Endothelial cell of umbilical vein (primary cell): Measurements from ENCODE around the gene AADAC. TPM values are rescaled to one million over a fixed set of nuclear protein-coding genes. Genes with fewer than 3 reads are reported as not detected.

Source experiments
- BruUV-seq: library from RNA; stranded (reverse); fragments of 400-500 nt; replicated peaks from 2 replicates; lab custom pipeline; 2021; lab: Mats Ljungman, UMichigan
- CTCF ChIA-PET: fragments of 300-600, 350-600 bp; sonication (Branson Sonifier 250); formaldehyde crosslinking; loops from one replicate; lab custom pipeline; 2021; ENCODE audit warnings: antibody characterized with exemption, inconsistent platforms; lab: Charles Lee
- POLR2A ChIA-PET: fragments of 300-600, 350-600 bp; sonication (Branson Sonifier 250); formaldehyde crosslinking; loops from one replicate; lab custom pipeline; 2021; ENCODE audit warnings: antibody characterized with exemption, inconsistent platforms; lab: Charles Lee
- DNase-seq: peaks from one replicate; pipeline ENCODE4 v3.0.0-alpha.2; 2011; ENCODE audit warnings: low read depth, low spot score
- FAIRE-seq: peaks from 2 replicates; lab custom pipeline; 2011; peaks lifted over from hg19 to GRCh38; lab: Jason Lieb, UNC
- H2AFZ ChIP-seq: 2 replicates; pipeline ENCODE4 v1.6.0; 2012; ENCODE audit warnings: low read depth, low read length, control low read depth, inconsistent platforms
- H3K27ac ChIP-seq: 2 replicates; pipeline ENCODE4 v1.5.1; 2011; ENCODE audit warnings: low read depth, mild to moderate bottlenecking, control low read depth, low read length, moderate library complexity; ENCODE audit not compliant: insufficient read depth
- H3K27me3 ChIP-seq, 2 experiments: 2 replicates each; pipeline versions ENCODE4 v1.6.0 to v1.6.1; 2011; ENCODE audit warnings: low read length in 2 of 2, mixed read lengths in 1 of 2; ENCODE audit not compliant: control insufficient read depth in 2 of 2, insufficient read depth in 2 of 2
- H3K36me3 ChIP-seq, 2 experiments: 2 replicates in 1 of 2; 3 replicates in 1 of 2; pipeline ENCODE4 v1.5.1; 2011; ENCODE audit warnings: low read length in 2 of 2, mild to moderate bottlenecking in 1 of 2, moderate library complexity in 1 of 2; ENCODE audit not compliant: control insufficient read depth in 2 of 2, insufficient read depth in 2 of 2; ENCODE audit errors: extremely low read depth in 1 of 2
- H3K4me1 ChIP-seq: 3 replicates; pipeline ENCODE4 v1.5.1; 2011; ENCODE audit warnings: mild to moderate bottlenecking, low read length; ENCODE audit not compliant: control insufficient read depth, insufficient read depth; ENCODE audit errors: extremely low read depth
- H3K4me2 ChIP-seq: 2 replicates; pipeline ENCODE4 v1.6.1; 2011; ENCODE audit warnings: low read length, control low read depth, mixed read lengths; ENCODE audit not compliant: insufficient read depth
- H3K4me3 ChIP-seq, 3 experiments: fragments of 200-600 bp in 1 of 3; sonication (generic), shearing (Covaris generic) in 1 of 3; replicated peaks in 1 of 3; 2 replicates each; pipeline ENCODE4 v1.5.1; 2011 to 2016; ENCODE audit warnings: control low read depth in 3 of 3, low read length in 3 of 3, mild to moderate bottlenecking in 2 of 3, inconsistent platforms in 1 of 3, low read depth in 1 of 3, moderate library complexity in 1 of 3; ENCODE audit not compliant: insufficient read depth in 1 of 3
- H3K79me2 ChIP-seq: 2 replicates; pipeline ENCODE4 v1.6.0; 2012; ENCODE audit warnings: low read length, inconsistent platforms; ENCODE audit not compliant: control insufficient read depth, insufficient read depth
- H3K9ac ChIP-seq: replicated peaks from 2 replicates; pipeline ENCODE3; 2011; ENCODE audit warnings: low read length, control low read depth; ENCODE audit not compliant: insufficient read depth; ENCODE audit errors: extremely low read depth
- H3K9me1 ChIP-seq: replicated peaks from 3 replicates; pipeline ENCODE4 v1.6.0; 2011; ENCODE audit warnings: mild to moderate bottlenecking, low read length; ENCODE audit not compliant: control insufficient read depth, insufficient read depth; ENCODE audit errors: extremely low read depth
- H3K9me3 ChIP-seq: replicated peaks from 2 replicates; pipeline ENCODE4 v1.5.1; 2012; ENCODE audit warnings: low read length, inconsistent platforms; ENCODE audit not compliant: control insufficient read depth, insufficient read depth
- H4K20me1 ChIP-seq: replicated peaks from 2 replicates; pipeline ENCODE3; 2011; ENCODE audit warnings: mild to moderate bottlenecking, low read length; ENCODE audit not compliant: control insufficient read depth, insufficient read depth; ENCODE audit errors: extremely low read depth
- EZH2 ChIP-seq: IDR thresholded peaks from 2 replicates; pipeline ENCODE4 v1.6.1; 2012; ENCODE audit warnings: borderline replicate concordance, low read depth, mild to moderate bottlenecking, moderate library complexity, low read length, inconsistent platforms; ENCODE audit not compliant: severe bottlenecking
- FOS ChIP-seq: IDR thresholded peaks from 2 replicates; pipeline ENCODE4 v1.6.1; 2011; ENCODE audit warnings: mild to moderate bottlenecking, low read length, moderate library complexity, borderline replicate concordance; ENCODE audit not compliant: insufficient read depth
- GATA2 ChIP-seq: IDR thresholded peaks from 2 replicates; pipeline ENCODE4 v1.7.0; 2011; ENCODE audit warnings: low read depth, mild to moderate bottlenecking, moderate library complexity, mixed read lengths, low read length; ENCODE audit not compliant: insufficient read length, insufficient read depth
- JUN ChIP-seq: IDR thresholded peaks from 2 replicates; pipeline ENCODE4 v1.6.1; 2011; ENCODE audit warnings: borderline replicate concordance, low read depth; ENCODE audit not compliant: insufficient read length, insufficient read depth
- MYC ChIP-seq: IDR thresholded peaks from one replicate; pipeline ENCODE4 v1.6.1; 2011; ENCODE audit warnings: mild to moderate bottlenecking, low read depth, low read length
- POLR2A ChIP-seq: IDR thresholded peaks from 2 replicates; pipeline ENCODE4 v1.6.1; 2012; ENCODE audit warnings: low read depth, mild to moderate bottlenecking, control low read depth, low read length
- POLR2AphosphoS5 ChIP-seq: IDR thresholded peaks from 2 replicates; pipeline ENCODE4 v1.6.1; 2012; ENCODE audit warnings: low read depth, mild to moderate bottlenecking, control low read depth, low read length, moderate library complexity; ENCODE audit not compliant: insufficient read depth
- dilution Hi-C: fragments of 300-500 bp; cut with MboI; formaldehyde crosslinking; loops from one replicate; pipeline ENCODE4 v1.15.0; 2019; ENCODE audit warnings: low sequenced_read_pairs; ENCODE audit not compliant: extremely low pct_ligation_motif_present
- intact Hi-C: fragments of 100-400 bp; cut with micrococcal nuclease; formaldehyde crosslinking; loops from one replicate; pipeline ENCODE4 v1.10.0; 2022
- polyA plus RNA-seq, 4 experiments: library from polyadenylated mRNA; depleted of rRNA in 3 of 4; stranded (reverse) in 3 of 4; unstranded in 1 of 4; fragments of >200 nt; gene quantifications; 2 replicates each; pipeline versions ENCODE4 v1.2.1 to v1.2.3, GENCODE V29; 2011 to 2012; ENCODE audit warnings: missing spikeins in 1 of 4
- total RNA-seq: library from RNA; stranded (reverse); gene quantifications from 2 replicates; pipeline ENCODE4 v1.2.3, GENCODE V29; 2021
- TF ChIP-seq, protein P1 (sequence below): IDR thresholded peaks from 2 replicates; pipeline ENCODE4 v1.6.1; 2011; ENCODE audit not compliant: insufficient read depth, insufficient read length
- TF ChIP-seq, protein P2 (sequence below), 2 donors: IDR thresholded peaks; 1 replicate in 1 of 2; 2 replicates in 1 of 2; pipeline ENCODE4 v1.5.1; 2011; ENCODE audit warnings: low read length in 2 of 2, mild to moderate bottlenecking in 2 of 2, moderate library complexity in 2 of 2, control low read depth in 1 of 2, inconsistent platforms in 1 of 2, low read depth in 1 of 2; ENCODE audit not compliant: insufficient read depth in 1 of 2; ENCODE audit errors: extremely low read depth in 1 of 2

AADAC gene
- total and polyA plus RNA-seq, 2 donors (not counting 3 experiments of a cell fraction or from before 2014, with no cell fraction given): 0.27 to 0.62 TPM

DNA sequence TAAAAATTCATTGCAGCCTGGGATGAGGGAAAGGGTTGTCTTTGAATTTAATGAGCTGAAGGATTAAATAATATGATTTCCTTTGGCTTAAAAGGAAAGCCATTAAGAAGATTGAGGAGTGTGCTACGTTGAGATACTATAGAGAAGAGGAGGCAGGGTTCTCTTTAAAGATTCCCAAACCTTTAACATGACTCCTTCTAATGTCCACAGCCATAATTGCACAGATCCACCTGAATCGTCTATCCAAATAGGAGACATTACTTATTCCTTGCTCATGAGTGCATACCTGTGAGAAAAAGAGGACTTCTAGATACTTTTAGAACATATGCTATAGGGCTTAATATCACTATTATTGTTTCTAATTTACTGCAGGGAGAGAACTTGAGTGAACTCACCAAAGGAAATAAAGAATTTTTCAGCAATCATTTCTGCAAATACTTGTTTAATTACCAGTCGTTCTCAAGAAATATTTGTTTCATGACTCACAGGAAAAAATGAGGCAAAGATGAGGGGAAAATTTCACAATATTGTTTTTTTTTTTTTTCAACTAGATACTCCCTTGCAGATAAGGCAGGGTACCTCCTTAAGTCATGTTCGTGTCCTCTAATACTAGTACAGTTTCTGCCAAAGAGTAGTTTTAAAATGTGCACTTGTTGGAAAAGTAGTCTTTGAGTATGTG, 50.6 kb downstream of the AADAC start:
- H2AFZ ChIP-seq: peak overlapping the region; percentile 62
- TF ChIP-seq POLR2A (no peak), JUN (peak; percentile 90), GATA2 (peak; percentile 72), MYC (no peak), EZH2 (no peak), POLR2AphosphoS5 (peak; percentile 23), FOS (peak; percentile 85)
- TF ChIP-seq, protein P1, sequence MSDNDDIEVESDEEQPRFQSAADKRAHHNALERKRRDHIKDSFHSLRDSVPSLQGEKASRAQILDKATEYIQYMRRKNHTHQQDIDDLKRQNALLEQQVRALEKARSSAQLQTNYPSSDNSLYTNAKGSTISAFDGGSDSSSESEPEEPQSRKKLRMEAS: no peak
- TF ChIP-seq, protein P2, sequence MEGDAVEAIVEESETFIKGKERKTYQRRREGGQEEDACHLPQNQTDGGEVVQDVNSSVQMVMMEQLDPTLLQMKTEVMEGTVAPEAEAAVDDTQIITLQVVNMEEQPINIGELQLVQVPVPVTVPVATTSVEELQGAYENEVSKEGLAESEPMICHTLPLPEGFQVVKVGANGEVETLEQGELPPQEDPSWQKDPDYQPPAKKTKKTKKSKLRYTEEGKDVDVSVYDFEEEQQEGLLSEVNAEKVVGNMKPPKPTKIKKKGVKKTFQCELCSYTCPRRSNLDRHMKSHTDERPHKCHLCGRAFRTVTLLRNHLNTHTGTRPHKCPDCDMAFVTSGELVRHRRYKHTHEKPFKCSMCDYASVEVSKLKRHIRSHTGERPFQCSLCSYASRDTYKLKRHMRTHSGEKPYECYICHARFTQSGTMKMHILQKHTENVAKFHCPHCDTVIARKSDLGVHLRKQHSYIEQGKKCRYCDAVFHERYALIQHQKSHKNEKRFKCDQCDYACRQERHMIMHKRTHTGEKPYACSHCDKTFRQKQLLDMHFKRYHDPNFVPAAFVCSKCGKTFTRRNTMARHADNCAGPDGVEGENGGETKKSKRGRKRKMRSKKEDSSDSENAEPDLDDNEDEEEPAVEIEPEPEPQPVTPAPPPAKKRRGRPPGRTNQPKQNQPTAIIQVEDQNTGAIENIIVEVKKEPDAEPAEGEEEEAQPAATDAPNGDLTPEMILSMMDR (IDR thresholded peaks at IDR 0.05; ENCODE audit: extremely low read depth in 1 of 2, insufficient read depth in 1 of 2, low read depth in 1 of 2, low read length in 2 of 2): no peak
- H3K36me3 ChIP-seq: no peaks in the 10 kb centered on the region
- H3K9me1 ChIP-seq: no peaks in the 10 kb centered on the region
- peak overlapping the region; percentile 74 for H3K4me2 ChIP-seq
- H3K27me3 ChIP-seq: no peaks in the 10 kb centered on the region
- peaks cover 31% of the 10 kb centered on the region for H3K4me1 ChIP-seq
- DNase-seq (peak; percentile 84), FAIRE-seq (peak; percentile 71)
- no peaks in the 10 kb centered on the region for H4K20me1 ChIP-seq
- intact Hi-C loops (loop anchor here (1.0 to 2.0 kb wide), 7 partner anchors 26 to 158 kb away; no protein-coding TSS in a partner anchor), dilution Hi-C loops (no loop called here)
- H3K9me3 ChIP-seq: no peaks in the 10 kb centered on the region
- ChIA-PET CTCF (interaction anchor here (0.9 to 2.3 kb wide), 3 partner anchors 23 to 52 kb away, joined by 3 to 7 read pairs (median 3); no protein-coding TSS in a partner anchor), POLR2A (no interaction called here)
- H3K9ac ChIP-seq: peak overlapping the region; percentile 57
- BruUV-seq: no TSS peak
- peak overlapping the region in 1 of 3 experiments; percentile 17 for H3K4me3 ChIP-seq
- H3K27ac ChIP-seq: peak overlapping the region; percentile 66
- H3K79me2 ChIP-seq: no peaks in the 10 kb centered on the region
